ENCODE results near the gene NECTIN2.
"Not testable (repeated sequence)": the region's sequence is repeated elsewhere in the genome, so short reads cannot be mapped to it uniquely, and the experiment has no call there.

The NECTIN2 gene

DNA sequence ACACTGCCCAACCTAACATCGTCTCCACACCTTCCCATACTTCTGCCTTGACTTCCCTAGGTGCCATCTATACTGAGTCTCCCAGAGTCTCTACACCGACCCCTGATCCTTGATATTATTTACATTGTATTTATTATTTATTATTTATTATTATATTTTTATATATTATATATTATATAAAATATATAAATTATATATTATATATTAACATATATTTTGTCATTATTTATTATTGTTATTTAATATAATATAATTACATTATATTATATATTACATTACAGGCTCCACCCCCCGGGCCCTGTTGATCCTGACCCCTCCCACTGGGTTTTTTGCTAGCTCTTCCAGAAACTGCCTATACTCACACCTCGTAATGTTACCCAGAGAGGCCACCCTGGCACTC, 26.6 kb downstream of the NECTIN2 start:
- Histone ChIP-seq H3K4me1 (ENCODE audit: insufficient read depth, low read length) (no peaks in the 10 kb centered on the region), H2AFZ (ENCODE audit: low read depth, low read length) (no peak overlapping the region), H3K4me3 (ENCODE audit: low read length) (no peak overlapping the region), H3K27me3 (ENCODE audit: insufficient read depth, low read length) (no peaks in the 10 kb centered on the region), H3K9me3 (ENCODE audit: low read length) (no peaks in the 10 kb centered on the region), H3K36me3 (ENCODE audit: insufficient read depth, low read length) (peaks cover 74% of the 10 kb centered on the region)

- H3K4me1 ChIP-seq (ENCODE audit: insufficient read depth, low read length): no peaks in the 10 kb centered on the region
- H2AFZ ChIP-seq (ENCODE audit: low read depth, low read length): no peak overlapping the region
- H3K36me3 ChIP-seq (ENCODE audit: insufficient read depth, low read length): peaks cover 77% of the 10 kb centered on the region
- no peak overlapping the region for H3K4me3 ChIP-seq (ENCODE audit: low read length)
- H3K9me3 ChIP-seq (ENCODE audit: low read length): no peaks in the 10 kb centered on the region
- no peaks in the 10 kb centered on the region for H3K27me3 ChIP-seq (ENCODE audit: insufficient read depth, low read length)
These were observed 28.2 kb downstream of the NECTIN2 start for GRCh38 chr19:44874317-44874716.

DNA sequence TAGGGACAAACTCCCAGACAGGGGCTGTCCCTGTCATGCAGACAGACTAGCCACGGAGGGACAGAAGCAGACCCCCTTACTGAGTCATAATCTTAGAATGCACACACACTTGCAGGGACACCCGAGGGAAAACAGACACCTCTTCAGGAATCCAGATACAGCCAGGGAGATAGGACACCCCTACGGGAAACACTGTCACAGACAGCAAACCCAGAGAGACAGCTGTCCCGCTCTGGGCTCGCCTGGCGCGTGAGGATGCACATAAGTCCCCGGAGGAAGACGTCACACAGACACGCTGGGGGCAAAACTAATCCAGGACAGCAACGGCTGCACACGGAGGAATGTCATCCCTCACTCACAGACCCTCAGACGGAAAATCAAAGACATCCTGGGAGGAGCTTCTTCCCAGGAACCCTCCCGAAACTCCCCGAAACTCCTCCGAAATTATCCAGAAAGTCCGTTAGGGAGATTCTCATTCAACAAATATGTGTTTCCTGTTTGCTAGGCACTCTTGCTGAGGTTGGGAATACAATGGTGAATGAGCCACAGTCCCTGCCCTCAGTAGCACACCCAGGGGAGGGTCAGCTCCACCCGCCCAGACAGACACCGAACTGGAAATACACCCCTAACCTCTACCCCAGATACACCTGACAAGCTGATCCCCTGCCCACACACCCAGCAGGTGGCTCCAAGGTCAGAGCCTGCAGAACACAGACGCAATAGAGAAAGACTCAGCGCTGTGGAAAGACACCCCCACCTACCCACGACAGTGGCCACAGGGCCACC, 29.8 kb downstream of the NECTIN2 start:
- Histone ChIP-seq H3K27me3 (ENCODE audit: insufficient read depth, low read length) (no peaks in the 10 kb centered on the region), H3K4me3 (ENCODE audit: low read length) (no peak overlapping the region), H3K9me3 (ENCODE audit: low read length) (no peaks in the 10 kb centered on the region), H3K36me3 (ENCODE audit: insufficient read depth, low read length) (peaks cover 72% of the 10 kb centered on the region), H3K4me1 (ENCODE audit: insufficient read depth, low read length) (no peaks in the 10 kb centered on the region), H2AFZ (ENCODE audit: low read depth, low read length) (no peak overlapping the region)

DNA sequence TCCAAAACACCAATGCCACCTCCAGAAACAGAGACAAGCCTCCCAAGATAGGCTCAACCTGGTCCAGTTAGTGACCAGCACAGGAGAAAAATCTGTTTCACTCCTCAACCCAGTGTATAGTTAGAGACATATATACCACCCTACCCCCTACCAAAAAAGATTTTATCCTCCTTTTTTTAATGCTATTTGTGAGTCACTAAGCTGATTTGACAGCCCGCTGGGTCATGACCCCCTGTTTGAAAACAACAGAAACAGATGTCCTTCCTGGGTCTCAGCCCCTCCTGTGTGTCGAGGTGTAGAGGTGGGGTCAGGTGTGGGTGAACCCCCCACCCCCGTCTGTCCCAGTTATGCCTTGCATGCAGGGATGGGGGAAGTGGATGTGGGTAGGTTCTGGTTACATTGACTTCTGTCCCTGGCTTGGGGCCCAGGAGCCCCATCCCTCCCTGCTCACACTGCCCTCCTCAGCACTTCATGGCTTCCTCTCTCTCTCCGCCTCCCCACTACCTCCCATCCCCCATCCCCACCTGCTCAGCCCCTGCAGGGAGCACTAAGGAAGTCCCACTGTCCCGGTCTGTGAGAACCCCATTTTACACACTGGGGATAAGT, 30.9 kb downstream of the NECTIN2 start:
- Histone ChIP-seq H3K4me3 (ENCODE audit: low read length) (no peak overlapping the region), H2AFZ (ENCODE audit: low read depth, low read length) (no peak overlapping the region), H3K9me3 (ENCODE audit: low read length) (no peaks in the 10 kb centered on the region), H3K4me1 (ENCODE audit: insufficient read depth, low read length) (no peaks in the 10 kb centered on the region), H3K36me3 (ENCODE audit: insufficient read depth, low read length) (peaks cover 66% of the 10 kb centered on the region), H3K27me3 (ENCODE audit: insufficient read depth, low read length) (no peaks in the 10 kb centered on the region)

- Histone ChIP-seq H3K4me3 (ENCODE audit: low read length) (no peak overlapping the region), H3K36me3 (ENCODE audit: insufficient read depth, low read length) (peaks cover 58% of the 10 kb centered on the region), H3K27me3 (ENCODE audit: insufficient read depth, low read length) (no peaks in the 10 kb centered on the region), H3K9me3 (ENCODE audit: low read length) (no peaks in the 10 kb centered on the region), H3K4me1 (ENCODE audit: insufficient read depth, low read length) (no peaks in the 10 kb centered on the region), H2AFZ (ENCODE audit: low read depth, low read length) (no peak overlapping the region)
These were observed 32.2 kb downstream of the NECTIN2 start for GRCh38 chr19:44878120-44878865.

GRCh38 chr19:44879309-44880065, 33.4 kb downstream of the NECTIN2 start:
- Histone ChIP-seq H2AFZ (ENCODE audit: low read depth, low read length) (no peak overlapping the region), H3K4me1 (ENCODE audit: insufficient read depth, low read length) (no peaks in the 10 kb centered on the region), H3K36me3 (ENCODE audit: insufficient read depth, low read length) (peaks cover 50% of the 10 kb centered on the region), H3K9me3 (ENCODE audit: low read length) (no peaks in the 10 kb centered on the region), H3K27me3 (ENCODE audit: insufficient read depth, low read length) (no peaks in the 10 kb centered on the region), H3K4me3 (ENCODE audit: low read length) (no peak overlapping the region)

GRCh38 chr19:44882063-44882462, 36.0 kb downstream of the NECTIN2 start:
- Histone ChIP-seq H3K9me3 (ENCODE audit: low read length) (no peaks in the 10 kb centered on the region), H3K4me3 (ENCODE audit: low read length) (no peak overlapping the region), H2AFZ (ENCODE audit: low read depth, low read length) (no peak overlapping the region), H3K4me1 (ENCODE audit: insufficient read depth, low read length) (no peaks in the 10 kb centered on the region), H3K36me3 (ENCODE audit: insufficient read depth, low read length) (peaks cover 36% of the 10 kb centered on the region), H3K27me3 (ENCODE audit: insufficient read depth, low read length) (no peaks in the 10 kb centered on the region)

- H3K36me3 ChIP-seq (ENCODE audit: insufficient read depth, low read length): peaks cover 33% of the 10 kb centered on the region
- not testable (repeated sequence) for H3K9me3 ChIP-seq (ENCODE audit: low read length); H3K27me3 ChIP-seq (ENCODE audit: insufficient read depth, low read length); H2AFZ ChIP-seq (ENCODE audit: low read depth, low read length); H3K4me3 ChIP-seq (ENCODE audit: low read length); H3K4me1 ChIP-seq (ENCODE audit: insufficient read depth, low read length)
These were observed 36.7 kb downstream of the NECTIN2 start for GRCh38 chr19:44882619-44883397.

- no peak overlapping the region for H2AFZ ChIP-seq (ENCODE audit: low read depth, low read length)
- no peaks in the 10 kb centered on the region for H3K27me3 ChIP-seq (ENCODE audit: insufficient read depth, low read length)
- H3K36me3 ChIP-seq (ENCODE audit: insufficient read depth, low read length): peaks cover 31% of the 10 kb centered on the region
- H3K4me1 ChIP-seq (ENCODE audit: insufficient read depth, low read length): no peaks in the 10 kb centered on the region
- no peaks in the 10 kb centered on the region for H3K9me3 ChIP-seq (ENCODE audit: low read length)
- no peak overlapping the region for H3K4me3 ChIP-seq (ENCODE audit: low read length)
These were observed 37.8 kb downstream of the NECTIN2 start for GRCh38 chr19:44883922-44884321.

- Histone ChIP-seq H3K27me3 (ENCODE audit: insufficient read depth, low read length) (no peaks in the 10 kb centered on the region), H3K36me3 (ENCODE audit: insufficient read depth, low read length) (peaks cover 30% of the 10 kb centered on the region), H3K4me3 (ENCODE audit: low read length) (no peak overlapping the region), H3K9me3 (ENCODE audit: low read length) (no peaks in the 10 kb centered on the region), H2AFZ (ENCODE audit: low read depth, low read length) (no peak overlapping the region), H3K4me1 (ENCODE audit: insufficient read depth, low read length) (no peaks in the 10 kb centered on the region)
These were observed 38.5 kb downstream of the NECTIN2 start for GRCh38 chr19:44884566-44884965.

GRCh38 chr19:44886141-44886540, 40.0 kb downstream of the NECTIN2 start:
- Histone ChIP-seq H3K4me3 (ENCODE audit: low read length) (no peak overlapping the region), H2AFZ (ENCODE audit: low read depth, low read length) (no peak overlapping the region), H3K9me3 (ENCODE audit: low read length) (no peaks in the 10 kb centered on the region), H3K27me3 (ENCODE audit: insufficient read depth, low read length) (no peaks in the 10 kb centered on the region), H3K4me1 (ENCODE audit: insufficient read depth, low read length) (no peaks in the 10 kb centered on the region), H3K36me3 (ENCODE audit: insufficient read depth, low read length) (peaks cover 27% of the 10 kb centered on the region)

GRCh38 chr19:44887648-44888047, 41.6 kb downstream of the NECTIN2 start:
- H3K27me3 ChIP-seq (ENCODE audit: insufficient read depth, low read length): no peaks in the 10 kb centered on the region
- no peak overlapping the region for H3K4me3 ChIP-seq (ENCODE audit: low read length)
- H2AFZ ChIP-seq (ENCODE audit: low read depth, low read length): no peak overlapping the region
- peaks cover 10% of the 10 kb centered on the region for H3K4me1 ChIP-seq (ENCODE audit: insufficient read depth, low read length)
- H3K36me3 ChIP-seq (ENCODE audit: insufficient read depth, low read length): peaks cover 30% of the 10 kb centered on the region
- no peaks in the 10 kb centered on the region for H3K9me3 ChIP-seq (ENCODE audit: low read length)
